Suppressor macrophage treated with lipopolysaccharide for 4 hours (primary cell): Measurements from ENCODE around the gene SLC1A1.

Experiments
- DNase-seq: peaks from one replicate; pipeline ENCODE4 v3.0.0-alpha.2; 2020

SLC1A1 gene

GRCh38 chr9:4622016-4622415, 131.7 kb downstream of the SLC1A1 start:
- DNase-seq: no peak

GRCh38 chr9:4630836-4631235, 140.6 kb downstream of the SLC1A1 start:
- no peak for DNase-seq
